Gastrocnemius medialis (tissue), 4 donors: ENCODE data around the gene SCG2.

ENCODE experiments used
- POLR2A ChIP-seq, 2 donors: fragments of 450-650 bp; IDR thresholded peaks; one replicate each; pipeline ENCODE4 v1.6.1; 2017; ENCODE audit warnings: antibody characterized with exemption in 2 of 2, mild to moderate bottlenecking in 2 of 2, moderate library complexity in 2 of 2
- TF ChIP-seq, protein P1 (sequence below), 5 experiments: fragments of 450-650 bp in 3 of 5; fragments of 200-600 bp in 2 of 5; sonication (generic) in 2 of 5; IDR thresholded peaks in 4 of 5; conservative IDR thresholded peaks in 1 of 5; 1 replicate in 4 of 5; 2 replicates in 1 of 5; pipeline ENCODE4 v1.5.1; 2016 to 2019; ENCODE audit warnings: antibody characterized with exemption in 5 of 5, mild to moderate bottlenecking in 3 of 5, moderate library complexity in 3 of 5

- TF ChIP-seq, protein P1, sequence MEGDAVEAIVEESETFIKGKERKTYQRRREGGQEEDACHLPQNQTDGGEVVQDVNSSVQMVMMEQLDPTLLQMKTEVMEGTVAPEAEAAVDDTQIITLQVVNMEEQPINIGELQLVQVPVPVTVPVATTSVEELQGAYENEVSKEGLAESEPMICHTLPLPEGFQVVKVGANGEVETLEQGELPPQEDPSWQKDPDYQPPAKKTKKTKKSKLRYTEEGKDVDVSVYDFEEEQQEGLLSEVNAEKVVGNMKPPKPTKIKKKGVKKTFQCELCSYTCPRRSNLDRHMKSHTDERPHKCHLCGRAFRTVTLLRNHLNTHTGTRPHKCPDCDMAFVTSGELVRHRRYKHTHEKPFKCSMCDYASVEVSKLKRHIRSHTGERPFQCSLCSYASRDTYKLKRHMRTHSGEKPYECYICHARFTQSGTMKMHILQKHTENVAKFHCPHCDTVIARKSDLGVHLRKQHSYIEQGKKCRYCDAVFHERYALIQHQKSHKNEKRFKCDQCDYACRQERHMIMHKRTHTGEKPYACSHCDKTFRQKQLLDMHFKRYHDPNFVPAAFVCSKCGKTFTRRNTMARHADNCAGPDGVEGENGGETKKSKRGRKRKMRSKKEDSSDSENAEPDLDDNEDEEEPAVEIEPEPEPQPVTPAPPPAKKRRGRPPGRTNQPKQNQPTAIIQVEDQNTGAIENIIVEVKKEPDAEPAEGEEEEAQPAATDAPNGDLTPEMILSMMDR (IDR thresholded peaks at IDR 0.05 in 4 of 5, conservative IDR thresholded peaks at IDR 0.05 in 1 of 5) = no peak
- no peak for TF ChIP-seq POLR2A (IDR thresholded peaks at IDR 0.05)
These were observed 32.1 kb upstream of the SCG2 start for GRCh38 chr2:223634238-223634637.
